ENCODE measurements around the gene RXRA. TPM values are rescaled to one million over a fixed set of nuclear protein-coding genes. Genes with fewer than 3 reads are reported as not detected.

RXRA gene
- polyA plus RNA-seq, 3 donors = 15.8 to 91.0 (median 23.2) TPM

DNA sequence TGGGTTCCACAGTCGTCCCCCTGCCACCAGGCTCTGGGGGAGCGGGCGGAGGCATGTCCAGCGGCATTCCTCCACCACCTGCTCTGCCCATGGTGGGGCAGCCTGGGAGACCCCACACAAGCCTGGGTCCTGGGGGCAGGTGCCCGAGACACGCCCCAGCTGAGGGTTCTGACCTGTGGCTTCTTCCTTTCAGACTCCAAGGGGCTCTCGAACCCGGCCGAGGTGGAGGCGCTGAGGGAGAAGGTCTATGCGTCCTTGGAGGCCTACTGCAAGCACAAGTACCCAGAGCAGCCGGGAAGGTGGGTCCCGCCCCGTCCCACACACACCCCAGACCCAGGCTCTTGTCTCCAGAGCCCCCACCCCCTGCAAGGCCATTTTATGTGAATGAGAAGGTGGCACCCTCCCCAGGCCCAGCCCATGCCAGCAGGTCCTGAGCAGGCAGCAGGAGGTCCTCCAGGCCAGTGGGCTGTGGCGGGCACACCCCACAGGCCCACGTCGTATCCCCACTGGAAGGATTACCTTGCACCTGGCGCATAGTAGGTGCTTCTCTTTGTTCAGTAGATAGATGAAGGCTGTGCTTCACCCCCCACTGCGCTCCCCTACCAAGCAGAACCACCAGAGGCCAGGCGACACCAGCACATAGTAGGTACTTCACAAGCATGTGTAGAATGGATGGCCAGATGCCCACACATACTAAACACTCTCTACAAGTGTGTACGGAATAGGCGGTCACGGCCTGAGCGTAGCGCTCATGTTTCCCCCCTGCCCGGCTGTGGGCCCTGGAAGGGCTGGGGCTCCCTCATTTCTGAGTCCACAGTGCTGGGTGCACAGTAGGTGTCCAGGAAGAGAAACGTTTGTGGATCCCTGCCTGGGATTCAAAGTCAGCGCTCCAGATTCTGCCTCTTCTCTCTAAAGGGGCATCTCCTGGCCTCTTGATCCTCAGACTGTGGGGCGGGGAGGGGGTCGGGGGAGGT is 107.9 kb downstream of the RXRA start:
- peaks cover 10% of the 10 kb centered on the region for H3K4me1 Mint-ChIP-seq
- peaks cover 0 to 4% (median 2%) of the 10 kb centered on the region in 3 donors for H3K27me3 Mint-ChIP-seq (ENCODE audit: low read depth in 3 of 3)
- H3K27ac ChIP-seq (ENCODE audit: low read depth in 1 of 2, low read length in 2 of 2) = no peak overlapping the region
- intact Hi-C loops (cut with micrococcal nuclease) = no loop called here
- H3K36me3 Mint-ChIP-seq = peaks cover 73 to 90% of the 10 kb centered on the region in 2 donors
- H3K9ac ChIP-seq (ENCODE audit: insufficient read depth, low read length, poor library complexity, severe bottlenecking) = no peak overlapping the region
- H3K79me2 ChIP-seq (ENCODE audit: insufficient read depth, low read length) = peaks cover 4% of the 10 kb centered on the region
- H2AFZ ChIP-seq (ENCODE audit: insufficient read depth, low read depth, low read length, poor library complexity, severe bottlenecking) = no peak overlapping the region
- H3K27ac Mint-ChIP-seq = peak overlapping the region in 1 of 7 donors; percentile 20
- no peaks in the 10 kb centered on the region for H3K9me3 Mint-ChIP-seq
- no peak for DNase-seq
- H3K4me3 ChIP-seq (replicated peaks in 1 of 3; ENCODE audit: low read depth in 2 of 3, low read length in 3 of 3) = no peak overlapping the region
- H4K20me1 ChIP-seq (ENCODE audit: insufficient read depth, low read length) = peaks cover 99% of the 10 kb centered on the region
- H3K27me3 ChIP-seq (ENCODE audit: control insufficient read depth in 2 of 2, insufficient read depth in 2 of 2, low read length in 2 of 2) = no peaks in the 10 kb centered on the region
- peaks cover 6 to 19% of the 10 kb centered on the region in 2 donors for H3K4me1 ChIP-seq (ENCODE audit: control insufficient read depth in 1 of 2, insufficient read depth in 2 of 2, low read length in 2 of 2)
- TF ChIP-seq, protein P1, sequence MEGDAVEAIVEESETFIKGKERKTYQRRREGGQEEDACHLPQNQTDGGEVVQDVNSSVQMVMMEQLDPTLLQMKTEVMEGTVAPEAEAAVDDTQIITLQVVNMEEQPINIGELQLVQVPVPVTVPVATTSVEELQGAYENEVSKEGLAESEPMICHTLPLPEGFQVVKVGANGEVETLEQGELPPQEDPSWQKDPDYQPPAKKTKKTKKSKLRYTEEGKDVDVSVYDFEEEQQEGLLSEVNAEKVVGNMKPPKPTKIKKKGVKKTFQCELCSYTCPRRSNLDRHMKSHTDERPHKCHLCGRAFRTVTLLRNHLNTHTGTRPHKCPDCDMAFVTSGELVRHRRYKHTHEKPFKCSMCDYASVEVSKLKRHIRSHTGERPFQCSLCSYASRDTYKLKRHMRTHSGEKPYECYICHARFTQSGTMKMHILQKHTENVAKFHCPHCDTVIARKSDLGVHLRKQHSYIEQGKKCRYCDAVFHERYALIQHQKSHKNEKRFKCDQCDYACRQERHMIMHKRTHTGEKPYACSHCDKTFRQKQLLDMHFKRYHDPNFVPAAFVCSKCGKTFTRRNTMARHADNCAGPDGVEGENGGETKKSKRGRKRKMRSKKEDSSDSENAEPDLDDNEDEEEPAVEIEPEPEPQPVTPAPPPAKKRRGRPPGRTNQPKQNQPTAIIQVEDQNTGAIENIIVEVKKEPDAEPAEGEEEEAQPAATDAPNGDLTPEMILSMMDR (IDR thresholded peaks at IDR 0.05) = no peak
- WGBS (ENCODE audit: insufficient coverage) = 89% methylated on average over 17 of the region's 30 CpGs
- no peak overlapping the region for H3K4me2 ChIP-seq (replicated peaks; ENCODE audit: extremely low read depth, low read length, poor library complexity, severe bottlenecking)
- peaks cover 91 to 98% of the 10 kb centered on the region in 2 donors for H3K36me3 ChIP-seq (replicated peaks in 1 of 2; ENCODE audit: control insufficient read depth in 1 of 2, insufficient read depth in 2 of 2, low read length in 2 of 2)
- H3K4me3 Mint-ChIP-seq = no peak overlapping the region
- no peaks in the 10 kb centered on the region for H3K9me3 ChIP-seq (replicated peaks in 1 of 2; ENCODE audit: control insufficient read depth in 1 of 2, insufficient read depth in 1 of 2, low read length in 2 of 2)

DNA sequence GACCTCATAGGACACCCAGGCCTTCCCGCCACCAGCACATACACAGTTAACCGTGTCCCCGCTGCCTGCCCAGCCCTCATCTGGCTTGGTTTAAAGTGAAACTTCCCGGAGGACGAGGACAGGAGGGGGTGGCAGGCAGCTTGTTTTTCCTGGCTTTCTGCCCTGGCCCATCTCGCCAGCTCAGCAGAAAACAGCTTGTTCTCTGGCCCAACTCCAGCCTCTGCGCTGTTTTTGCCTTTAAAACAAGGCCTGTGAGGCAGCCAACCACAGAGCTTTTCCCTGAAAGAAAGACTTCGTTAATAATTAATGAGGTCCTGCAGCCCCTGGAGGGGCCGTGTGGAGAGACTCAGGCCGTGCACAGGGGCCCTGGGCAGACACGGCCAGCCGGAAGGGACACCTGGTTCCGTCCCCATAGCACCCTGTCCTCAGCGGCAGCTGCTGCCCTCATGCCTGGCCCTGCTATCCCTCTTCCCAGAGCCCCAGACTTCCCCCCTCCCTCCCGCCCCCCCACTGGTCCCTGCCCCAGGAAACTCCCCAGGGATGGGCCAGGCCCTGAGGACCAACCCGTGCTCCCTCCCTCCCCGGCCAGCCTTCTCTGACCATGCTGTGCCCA is 108.7 kb downstream of the RXRA start:
- H3K4me1 Mint-ChIP-seq = peaks cover 18% of the 10 kb centered on the region
- Histone ChIP-seq H3K27ac (ENCODE audit: low read depth in 1 of 2, low read length in 2 of 2) (no peak overlapping the region), H3K4me1 (ENCODE audit: control insufficient read depth in 1 of 2, insufficient read depth in 2 of 2, low read length in 2 of 2) (peaks cover 14 to 27% of the 10 kb centered on the region in 2 donors), H4K20me1 (ENCODE audit: insufficient read depth, low read length) (peaks cover 100% of the 10 kb centered on the region), H2AFZ (ENCODE audit: insufficient read depth, low read depth, low read length, poor library complexity, severe bottlenecking) (no peak overlapping the region), H3K4me3 (replicated peaks in 1 of 3; ENCODE audit: low read depth in 2 of 3, low read length in 3 of 3) (no peak overlapping the region), H3K4me2 (replicated peaks; ENCODE audit: extremely low read depth, low read length, poor library complexity, severe bottlenecking) (no peak overlapping the region), H3K9me3 (replicated peaks in 1 of 2; ENCODE audit: control insufficient read depth in 1 of 2, insufficient read depth in 1 of 2, low read length in 2 of 2) (no peaks in the 10 kb centered on the region), H3K27me3 (ENCODE audit: control insufficient read depth in 2 of 2, insufficient read depth in 2 of 2, low read length in 2 of 2) (no peaks in the 10 kb centered on the region), H3K36me3 (replicated peaks in 1 of 2; ENCODE audit: control insufficient read depth in 1 of 2, insufficient read depth in 2 of 2, low read length in 2 of 2) (peaks cover 86 to 89% of the 10 kb centered on the region in 2 donors), H3K9ac (ENCODE audit: insufficient read depth, low read length, poor library complexity, severe bottlenecking) (no peak overlapping the region), H3K79me2 (ENCODE audit: insufficient read depth, low read length) (peaks cover 4% of the 10 kb centered on the region)
- H3K27me3 Mint-ChIP-seq (ENCODE audit: low read depth in 3 of 3) = peaks cover 0 to 5% (median 4%) of the 10 kb centered on the region in 3 donors
- H3K9me3 Mint-ChIP-seq = no peaks in the 10 kb centered on the region
- peaks cover 69 to 86% of the 10 kb centered on the region in 2 donors for H3K36me3 Mint-ChIP-seq
- TF ChIP-seq, protein P1 (IDR thresholded peaks at IDR 0.05) = no peak
- DNase-seq = no peak
- H3K4me3 Mint-ChIP-seq = no peak overlapping the region
- WGBS (ENCODE audit: insufficient coverage) = 26% methylated on average over 10 of the region's 17 CpGs
- peak overlapping the region in 1 of 7 donors; percentile 36 for H3K27ac Mint-ChIP-seq
- intact Hi-C loops (cut with micrococcal nuclease) = no loop called here
